GM12873 (cell line): ENCODE results near the gene DTNB.

Experiments used
- TF ChIP-seq, protein P1 (sequence below): IDR thresholded peaks from 2 replicates; pipeline ENCODE4 v1.5.1; 2012; ENCODE audit warnings: low read depth, mild to moderate bottlenecking, moderate library complexity, low read length, control low read depth; ENCODE audit not compliant: insufficient read depth; ENCODE audit errors: missing control alignments

The DTNB gene

DNA sequence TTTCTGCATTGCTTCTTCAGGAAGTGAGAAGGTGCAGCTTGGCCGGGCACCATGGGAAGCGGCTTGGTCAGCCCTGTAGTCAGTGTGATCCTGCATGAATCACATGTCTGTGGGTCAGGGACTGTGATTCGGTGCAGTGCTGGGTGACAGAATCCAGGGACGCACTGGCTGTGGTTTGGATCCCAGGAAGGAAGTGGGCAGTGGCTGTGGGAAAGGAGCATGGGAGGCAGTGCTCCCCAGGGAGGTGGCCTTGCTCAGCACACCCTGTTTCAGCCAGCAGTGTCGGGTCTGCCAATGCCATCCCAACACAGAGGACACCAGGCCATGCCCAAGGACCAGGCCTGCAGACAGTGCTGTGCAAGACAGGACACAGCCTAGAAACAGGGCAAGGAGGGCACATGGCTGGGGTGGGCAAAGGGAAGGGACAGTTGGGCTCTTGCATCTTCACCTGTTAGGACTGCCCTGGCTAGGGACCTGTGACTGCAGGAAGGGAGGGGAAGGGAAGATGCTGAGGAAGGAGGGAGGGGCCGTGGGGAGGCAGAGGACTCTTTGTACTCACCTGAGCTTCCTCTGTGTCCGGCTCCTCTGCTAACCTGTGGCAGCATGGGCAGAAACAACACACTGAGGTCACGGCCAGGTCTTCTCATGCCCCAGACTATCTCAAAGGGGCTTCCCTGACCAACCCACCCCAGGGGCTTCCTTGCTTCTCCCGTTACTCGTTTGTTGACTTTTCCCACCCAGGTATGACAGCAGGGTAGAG lies 294.5 kb downstream of the DTNB start:
- TF ChIP-seq, protein P1, sequence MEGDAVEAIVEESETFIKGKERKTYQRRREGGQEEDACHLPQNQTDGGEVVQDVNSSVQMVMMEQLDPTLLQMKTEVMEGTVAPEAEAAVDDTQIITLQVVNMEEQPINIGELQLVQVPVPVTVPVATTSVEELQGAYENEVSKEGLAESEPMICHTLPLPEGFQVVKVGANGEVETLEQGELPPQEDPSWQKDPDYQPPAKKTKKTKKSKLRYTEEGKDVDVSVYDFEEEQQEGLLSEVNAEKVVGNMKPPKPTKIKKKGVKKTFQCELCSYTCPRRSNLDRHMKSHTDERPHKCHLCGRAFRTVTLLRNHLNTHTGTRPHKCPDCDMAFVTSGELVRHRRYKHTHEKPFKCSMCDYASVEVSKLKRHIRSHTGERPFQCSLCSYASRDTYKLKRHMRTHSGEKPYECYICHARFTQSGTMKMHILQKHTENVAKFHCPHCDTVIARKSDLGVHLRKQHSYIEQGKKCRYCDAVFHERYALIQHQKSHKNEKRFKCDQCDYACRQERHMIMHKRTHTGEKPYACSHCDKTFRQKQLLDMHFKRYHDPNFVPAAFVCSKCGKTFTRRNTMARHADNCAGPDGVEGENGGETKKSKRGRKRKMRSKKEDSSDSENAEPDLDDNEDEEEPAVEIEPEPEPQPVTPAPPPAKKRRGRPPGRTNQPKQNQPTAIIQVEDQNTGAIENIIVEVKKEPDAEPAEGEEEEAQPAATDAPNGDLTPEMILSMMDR, result no peak

DNA sequence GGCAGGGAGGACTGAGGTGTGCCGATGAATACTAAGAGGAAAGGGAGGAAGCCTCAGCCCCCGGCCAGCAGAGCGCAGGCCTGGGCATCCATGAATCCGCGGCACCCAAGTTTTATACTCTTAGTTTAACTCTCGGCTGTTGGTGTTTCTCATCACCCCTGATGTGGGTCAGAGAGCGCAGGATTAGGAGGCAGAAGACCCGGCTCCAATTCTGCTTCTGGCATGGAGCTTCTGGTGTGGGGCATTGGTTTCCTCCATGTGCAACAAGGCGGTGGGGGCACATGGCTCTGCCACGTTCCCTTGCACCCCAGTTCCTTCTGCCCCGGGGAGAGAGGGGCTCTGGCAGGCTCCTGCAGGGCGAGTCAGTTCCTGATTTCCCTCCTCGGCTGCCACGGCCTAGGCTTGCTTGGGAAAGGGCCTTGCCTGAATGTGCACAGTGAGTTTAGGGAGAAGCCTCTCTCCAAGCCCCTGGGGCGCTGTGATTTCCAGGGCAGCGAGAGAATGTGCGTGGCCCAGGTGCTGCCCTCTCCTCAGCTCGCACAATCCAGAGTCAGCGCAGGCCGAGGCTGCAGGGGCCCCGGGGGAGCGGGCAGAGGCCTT lies 295.5 kb downstream of the DTNB start:
- TF ChIP-seq, protein P1, result no peak

DNA sequence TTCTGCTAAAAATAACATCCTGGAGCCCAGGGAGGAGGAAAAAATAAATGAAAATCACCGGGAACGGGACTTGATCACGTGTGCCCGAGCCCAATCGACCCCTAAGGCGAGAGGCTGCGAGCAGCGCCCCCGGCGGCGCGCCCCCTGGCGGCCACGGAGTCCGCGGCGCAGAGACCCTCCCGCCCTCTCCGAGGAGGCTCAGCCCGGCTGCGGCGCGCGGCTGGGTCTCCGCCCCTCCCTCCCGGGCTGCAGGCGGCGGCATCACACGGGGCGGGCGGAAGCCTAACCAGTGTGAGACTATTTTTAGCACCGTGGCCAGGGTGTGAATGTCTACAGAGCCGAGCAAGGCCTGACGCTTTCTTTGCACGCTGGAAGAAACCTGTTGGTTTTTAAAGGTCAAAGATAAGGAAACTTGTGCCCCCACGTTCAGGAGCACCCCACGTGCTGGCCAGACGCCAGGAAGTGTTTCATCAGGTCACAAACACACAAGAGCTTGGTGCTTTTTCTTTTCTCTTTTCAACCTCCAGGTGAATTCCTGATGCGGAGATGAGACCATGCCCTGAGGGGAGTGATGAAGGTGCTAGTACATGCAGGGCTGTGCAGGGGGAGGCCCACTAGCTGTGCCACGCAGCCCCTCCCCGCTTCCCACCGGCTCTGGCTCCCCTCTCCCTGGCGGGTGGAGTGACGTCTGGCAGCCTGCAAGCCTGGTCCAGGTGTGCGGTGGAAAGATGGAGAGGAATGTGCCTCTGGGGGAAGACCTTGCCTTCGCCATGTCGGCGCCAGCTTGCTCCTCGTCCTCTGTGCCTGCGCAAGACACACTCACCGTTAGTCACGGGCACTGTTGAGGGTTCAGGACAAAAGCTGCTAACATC lies 296.4 kb downstream of the DTNB start:
- TF ChIP-seq, protein P1, result peak; percentile 89

DNA sequence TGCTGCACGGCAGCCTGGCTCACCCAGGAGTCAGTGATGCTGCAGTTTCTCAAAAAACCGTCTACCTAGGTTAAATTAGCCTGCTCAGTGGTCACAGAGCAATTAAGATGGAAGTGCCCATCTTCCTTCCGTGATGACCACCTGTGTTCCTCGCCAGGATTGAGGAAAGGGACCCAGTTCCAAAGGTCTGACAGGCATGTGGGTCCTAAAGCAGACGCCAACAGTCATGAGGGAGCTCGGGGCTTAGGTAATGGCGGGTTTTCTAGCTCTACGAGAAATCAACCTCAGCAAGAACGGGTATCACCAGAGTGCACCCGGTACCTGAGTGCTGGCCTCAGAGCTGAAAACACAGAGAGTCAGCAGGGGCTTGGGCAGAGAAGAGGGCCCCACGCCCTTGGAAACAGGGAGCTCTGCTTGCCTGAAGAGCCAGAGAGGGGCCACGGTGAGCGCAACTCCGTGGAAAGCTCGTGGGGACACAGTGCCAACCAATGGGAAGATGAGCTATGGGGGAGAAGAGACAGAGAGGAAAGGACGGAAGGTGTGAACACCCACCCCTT lies 297.3 kb downstream of the DTNB start:
- TF ChIP-seq, protein P1, result no peak

DNA sequence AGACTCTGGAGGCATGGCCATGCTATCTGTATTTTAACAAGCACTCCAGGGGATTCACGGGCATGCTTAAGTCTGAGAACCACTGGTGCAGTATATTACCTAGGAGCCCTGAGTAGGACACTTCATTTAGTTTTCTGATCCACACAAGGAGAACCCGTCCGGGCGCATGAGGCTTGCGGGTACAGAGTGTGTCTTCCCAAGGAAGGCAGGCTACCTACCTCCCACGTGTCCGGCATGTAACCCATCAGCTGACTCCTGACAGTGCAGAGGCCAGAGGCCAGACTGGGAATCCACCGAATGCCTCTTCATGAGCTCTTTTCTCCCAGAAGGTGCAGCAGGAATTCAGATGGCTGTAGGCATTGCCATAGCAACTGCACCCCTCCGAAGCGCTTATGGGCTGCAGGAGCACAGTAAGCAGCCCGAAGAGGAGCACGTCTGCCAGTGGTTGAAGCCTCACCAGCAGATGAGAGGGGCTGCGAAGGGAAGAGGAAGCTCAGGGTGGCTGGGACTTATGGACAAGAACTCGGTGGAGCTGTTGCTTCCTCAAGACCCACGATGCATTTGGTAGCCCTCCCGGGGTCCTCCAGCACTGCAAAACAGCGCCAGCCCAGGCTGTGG lies 297.9 kb downstream of the DTNB start:
- TF ChIP-seq, protein P1, result no peak

DNA sequence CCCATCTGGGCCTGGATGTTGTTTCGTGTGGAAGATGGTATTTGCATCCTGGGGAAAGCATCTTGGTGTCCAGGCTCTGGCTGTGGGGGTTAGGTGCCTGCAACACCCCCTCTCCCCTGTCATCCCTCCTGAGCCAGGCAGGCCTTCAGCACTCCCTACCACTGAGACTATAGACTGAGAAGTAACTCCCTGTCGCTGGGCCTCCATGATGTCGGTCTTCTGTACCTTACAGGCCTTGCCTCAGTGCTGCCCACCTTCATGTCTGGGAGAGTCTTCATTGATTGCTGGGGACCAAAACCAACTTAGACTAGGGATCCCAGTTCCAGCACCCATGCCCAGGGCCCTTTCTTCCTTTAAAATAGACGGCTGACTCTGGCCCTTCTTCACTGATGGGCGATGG lies 298.6 kb downstream of the DTNB start:
- TF ChIP-seq, protein P1, result no peak
